ENCODE measurements around the gene PCCA. TPM values are rescaled to one million over a fixed set of nuclear protein-coding genes. Genes with fewer than 3 reads are reported as not detected.

Gene PCCA
- total RNA-seq = 52.1 and 73.0 TPM in 2 replicates
- polyA plus RNA-seq = 11.2 and 13.4 TPM in 2 replicates
- 14.3 TPM in 2 replicates for polyA plus RNA-seq (2012)
- polyA minus RNA-seq (ENCODE audit: low replicate concordance) = 9.4 and 11.4 TPM in 2 replicates

- Histone ChIP-seq H3K9me3 (ENCODE audit: control insufficient read depth, insufficient read depth, low read depth, low read length) (no peaks in the 10 kb centered on the region), H3K79me2 (ENCODE audit: control insufficient read depth, insufficient read depth, low read length) (peaks cover 30% of the 10 kb centered on the region), H3K27ac (ENCODE audit: insufficient read depth, low read length) (peak within 1 kb of the TSS; percentile 58), H3K4me1 (ENCODE audit: control insufficient read depth, extremely low read depth, insufficient read depth, low read length) (no peaks in the 10 kb centered on the region), H3K36me3 (ENCODE audit: control insufficient read depth, insufficient read depth, low read length) (no peaks in the 10 kb centered on the region), H4K20me1 (ENCODE audit: control insufficient read depth, extremely low read depth, insufficient read depth, low read length) (no peaks in the 10 kb centered on the region), H3K4me2 (ENCODE audit: extremely low read depth, insufficient read depth, low read length) (peak within 1 kb of the TSS; percentile 61), H2AFZ (ENCODE audit: low read length) (peak within 1 kb of the TSS; percentile 78), H3K4me3 (replicated peaks in 1 of 4; ENCODE audit: control extremely low read depth in 1 of 4, insufficient read depth in 1 of 4, low read depth in 3 of 4, low read length in 4 of 4) (peak within 1 kb of the TSS; percentile 74 to 95 (median 83)), H3K27me3 (ENCODE audit: control insufficient read depth, insufficient read depth, low read length) (no peaks in the 10 kb centered on the region), H3K9ac (ENCODE audit: insufficient read depth, low read length) (peak within 1 kb of the TSS; percentile 77)
- no peak for TF ChIP-seq EZH2 (IDR thresholded peaks at IDR 0.05; ENCODE audit: low read length, missing control alignments)
- TF ChIP-seq CTCF (conservative IDR thresholded peaks at IDR 0.05 in 1 of 2, IDR thresholded peaks at IDR 0.05 in 1 of 2; ENCODE audit: low read depth in 1 of 2, low read length in 2 of 2) = no peak
- DNase-seq (ENCODE audit: low read depth in 2 of 2) = peak; percentile 91 to 93
Measured at GRCh38 chr13:100088644-100089464, at the start of gene PCCA. TSS of gene PCCA (plus strand) at chr13:100089093. CDS start at chr13:100089121, 28 bp downstream.

GRCh38 chr13:100039740-100040139 is 49.2 kb upstream of the PCCA start:
- DNase-seq (ENCODE audit: low read depth in 2 of 2) = peak in 1 of 2 donors; percentile 12
- Histone ChIP-seq H4K20me1 (ENCODE audit: control insufficient read depth, extremely low read depth, insufficient read depth, low read length) (no peaks in the 10 kb centered on the region), H3K79me2 (ENCODE audit: control insufficient read depth, insufficient read depth, low read length) (no peaks in the 10 kb centered on the region), H3K4me2 (ENCODE audit: extremely low read depth, insufficient read depth, low read length) (no peak overlapping the region), H2AFZ (ENCODE audit: low read length) (no peak overlapping the region), H3K9me3 (ENCODE audit: control insufficient read depth, insufficient read depth, low read depth, low read length) (no peaks in the 10 kb centered on the region), H3K4me1 (ENCODE audit: control insufficient read depth, extremely low read depth, insufficient read depth, low read length) (no peaks in the 10 kb centered on the region), H3K36me3 (ENCODE audit: control insufficient read depth, insufficient read depth, low read length) (no peaks in the 10 kb centered on the region), H3K9ac (ENCODE audit: insufficient read depth, low read length) (no peak overlapping the region), H3K27ac (ENCODE audit: insufficient read depth, low read length) (no peak overlapping the region), H3K4me3 (replicated peaks in 1 of 4; ENCODE audit: control extremely low read depth in 1 of 4, insufficient read depth in 1 of 4, low read depth in 3 of 4, low read length in 4 of 4) (no peak overlapping the region), H3K27me3 (ENCODE audit: control insufficient read depth, insufficient read depth, low read length) (no peaks in the 10 kb centered on the region)
- no peak for TF ChIP-seq CTCF (conservative IDR thresholded peaks at IDR 0.05 in 1 of 2, IDR thresholded peaks at IDR 0.05 in 1 of 2; ENCODE audit: low read depth in 1 of 2, low read length in 2 of 2)
- no peak for TF ChIP-seq EZH2 (IDR thresholded peaks at IDR 0.05; ENCODE audit: low read length, missing control alignments)

- no peak overlapping the region for H2AFZ ChIP-seq (ENCODE audit: low read length)
- no peak overlapping the region for H3K4me2 ChIP-seq (ENCODE audit: extremely low read depth, insufficient read depth, low read length)
Measured at GRCh38 chr13:100040196-100040595, 48.7 kb upstream of the PCCA start.

More at GRCh38 chr13:100040196-100040595, 48.7 kb upstream of the PCCA start:
- Histone ChIP-seq H3K36me3 (ENCODE audit: control insufficient read depth, insufficient read depth, low read length) (no peaks in the 10 kb centered on the region), H4K20me1 (ENCODE audit: control insufficient read depth, extremely low read depth, insufficient read depth, low read length) (no peaks in the 10 kb centered on the region), H3K27me3 (ENCODE audit: control insufficient read depth, insufficient read depth, low read length) (no peaks in the 10 kb centered on the region), H3K27ac (ENCODE audit: insufficient read depth, low read length) (no peak overlapping the region), H3K79me2 (ENCODE audit: control insufficient read depth, insufficient read depth, low read length) (no peaks in the 10 kb centered on the region), H3K9me3 (ENCODE audit: control insufficient read depth, insufficient read depth, low read depth, low read length) (no peaks in the 10 kb centered on the region), H3K9ac (ENCODE audit: insufficient read depth, low read length) (no peak overlapping the region), H3K4me1 (ENCODE audit: control insufficient read depth, extremely low read depth, insufficient read depth, low read length) (no peaks in the 10 kb centered on the region), H3K4me3 (replicated peaks in 1 of 4; ENCODE audit: control extremely low read depth in 1 of 4, insufficient read depth in 1 of 4, low read depth in 3 of 4, low read length in 4 of 4) (no peak overlapping the region)
- no peak for DNase-seq (ENCODE audit: low read depth in 2 of 2)
- TF ChIP-seq EZH2 (IDR thresholded peaks at IDR 0.05; ENCODE audit: low read length, missing control alignments) (no peak), CTCF (conservative IDR thresholded peaks at IDR 0.05 in 1 of 2, IDR thresholded peaks at IDR 0.05 in 1 of 2; ENCODE audit: low read depth in 1 of 2, low read length in 2 of 2) (no peak)
